ENCODE measurements around the gene LY9. TPM values are rescaled to one million over a fixed set of nuclear protein-coding genes. Genes with fewer than 3 reads are reported as not detected.
A peak's percentile ranks its signal among the peaks of the same experiment; 100 is the strongest.

LY9 gene
- total RNA-seq, 4 donors from 2014 or later: 0.22 to 3.0 (median 1.9) TPM; not detected in 1

DNA sequence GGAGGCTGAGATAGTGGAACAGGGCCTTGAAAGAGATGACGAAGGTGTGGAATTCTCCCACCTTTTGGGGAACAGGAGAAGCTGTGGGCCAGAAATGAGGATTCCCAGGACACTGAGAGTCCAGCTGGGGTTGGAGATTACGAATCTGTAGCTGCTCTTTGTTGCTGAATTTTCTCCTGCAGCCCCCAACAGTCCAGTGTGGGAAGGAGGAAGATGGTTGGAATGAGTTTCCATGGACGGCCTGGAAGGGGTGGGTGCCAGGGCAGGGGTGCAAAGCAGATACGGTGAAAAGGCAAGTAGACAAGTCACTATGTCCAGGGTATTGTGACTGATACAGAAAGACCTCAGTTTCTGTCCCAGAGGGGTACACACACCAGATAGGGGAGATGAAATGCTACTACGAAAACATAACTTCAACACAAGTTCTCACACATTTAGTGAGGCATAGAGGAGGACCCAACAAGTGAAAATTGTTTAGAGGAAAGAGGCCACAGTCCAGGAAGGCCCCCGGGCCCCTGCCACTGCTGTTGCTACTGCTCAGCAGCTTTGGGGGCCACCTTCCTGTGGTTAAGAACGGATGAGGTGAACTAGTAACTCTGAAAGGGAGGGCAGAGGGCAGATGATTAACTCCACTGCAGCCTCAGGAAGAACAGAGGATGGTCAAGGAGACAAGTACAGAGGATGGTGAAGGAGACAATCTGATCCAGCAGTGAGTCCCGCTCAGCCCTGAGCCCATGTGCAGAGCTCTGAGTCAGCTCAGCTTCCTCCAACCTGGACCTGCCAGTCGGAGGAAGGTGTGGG, 59.4 kb downstream of the LY9 start:
- Histone ChIP-seq H3K27me3 (no peaks in the 10 kb centered on the region), H3K9me3 (no peaks in the 10 kb centered on the region), H3K4me1 (no peaks in the 10 kb centered on the region), H3K27ac (peak overlapping the region in 1 of 4 donors; percentile 4), H3K36me3 (no peaks in the 10 kb centered on the region), H3K4me3 (no peak overlapping the region)
- no peak for TF ChIP-seq EP300 (IDR thresholded peaks at IDR 0.05)
- TF ChIP-seq, protein P1, sequence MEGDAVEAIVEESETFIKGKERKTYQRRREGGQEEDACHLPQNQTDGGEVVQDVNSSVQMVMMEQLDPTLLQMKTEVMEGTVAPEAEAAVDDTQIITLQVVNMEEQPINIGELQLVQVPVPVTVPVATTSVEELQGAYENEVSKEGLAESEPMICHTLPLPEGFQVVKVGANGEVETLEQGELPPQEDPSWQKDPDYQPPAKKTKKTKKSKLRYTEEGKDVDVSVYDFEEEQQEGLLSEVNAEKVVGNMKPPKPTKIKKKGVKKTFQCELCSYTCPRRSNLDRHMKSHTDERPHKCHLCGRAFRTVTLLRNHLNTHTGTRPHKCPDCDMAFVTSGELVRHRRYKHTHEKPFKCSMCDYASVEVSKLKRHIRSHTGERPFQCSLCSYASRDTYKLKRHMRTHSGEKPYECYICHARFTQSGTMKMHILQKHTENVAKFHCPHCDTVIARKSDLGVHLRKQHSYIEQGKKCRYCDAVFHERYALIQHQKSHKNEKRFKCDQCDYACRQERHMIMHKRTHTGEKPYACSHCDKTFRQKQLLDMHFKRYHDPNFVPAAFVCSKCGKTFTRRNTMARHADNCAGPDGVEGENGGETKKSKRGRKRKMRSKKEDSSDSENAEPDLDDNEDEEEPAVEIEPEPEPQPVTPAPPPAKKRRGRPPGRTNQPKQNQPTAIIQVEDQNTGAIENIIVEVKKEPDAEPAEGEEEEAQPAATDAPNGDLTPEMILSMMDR (IDR thresholded peaks at IDR 0.05): no peak
- no peak for TF ChIP-seq POLR2A (IDR thresholded peaks at IDR 0.05)
- DNase-seq (ENCODE audit: low spot score in 2 of 2): no peak
- WGBS, 2 donors: 67 to 80% methylated on average over 9 of the region's 9 CpGs

DNA sequence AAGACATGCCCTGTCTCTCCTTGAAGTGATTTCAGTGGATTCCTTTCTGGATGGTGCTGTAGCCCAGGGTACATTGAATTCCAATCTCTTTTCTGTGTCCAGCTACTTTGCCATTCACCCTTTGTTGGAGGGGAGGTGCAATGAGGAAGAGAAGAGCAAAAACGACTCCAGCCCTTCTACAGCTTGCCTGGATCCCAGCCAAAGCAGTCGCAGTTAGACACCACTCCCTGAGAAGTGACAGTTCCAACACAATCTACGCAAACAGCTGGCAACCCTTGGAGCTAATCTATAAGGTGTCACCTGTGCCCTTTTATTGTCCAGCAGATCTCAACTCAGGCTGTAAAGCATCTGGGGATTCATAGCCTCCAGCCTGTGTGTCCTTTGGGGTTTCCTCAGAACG, 62.1 kb downstream of the LY9 start:
- no peak overlapping the region for H3K27ac ChIP-seq
- no peaks in the 10 kb centered on the region for H3K27me3 ChIP-seq
- DNase-seq (ENCODE audit: low spot score in 2 of 2): peak in 1 of 2 donors; percentile 24
- no peaks in the 10 kb centered on the region for H3K4me1 ChIP-seq
- TF ChIP-seq EP300 (IDR thresholded peaks at IDR 0.05) (no peak), POLR2A (IDR thresholded peaks at IDR 0.05) (no peak)
- TF ChIP-seq, protein P1 (IDR thresholded peaks at IDR 0.05): no peak
- H3K36me3 ChIP-seq: no peaks in the 10 kb centered on the region
- 34 to 59% methylated on average over 4 of the region's 4 CpGs for WGBS, 2 donors
- H3K9me3 ChIP-seq: no peaks in the 10 kb centered on the region
- no peak overlapping the region for H3K4me3 ChIP-seq

DNA sequence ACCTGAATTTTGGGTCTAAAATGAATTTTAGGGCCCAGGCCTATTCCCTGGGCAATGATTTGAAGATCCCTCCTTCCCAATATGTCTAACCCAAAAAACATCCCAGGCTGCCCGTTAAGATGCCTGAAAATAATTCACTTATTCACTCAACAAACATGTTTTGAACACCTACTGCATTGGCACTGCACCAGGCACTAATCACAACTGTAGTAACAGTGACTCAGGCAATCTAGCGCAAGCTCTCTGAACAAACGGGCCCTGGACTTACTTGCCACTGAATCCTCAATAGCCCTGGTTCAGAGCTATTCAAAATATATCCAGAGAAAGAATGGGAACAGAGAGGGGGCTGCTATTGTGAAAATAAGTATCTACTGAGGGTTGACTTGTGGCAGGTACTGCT, 62.5 kb downstream of the LY9 start:
- H3K9me3 ChIP-seq: no peaks in the 10 kb centered on the region
- H3K36me3 ChIP-seq: no peaks in the 10 kb centered on the region
- WGBS, 2 donors: 70 to 74% methylated on average over 3 of the region's 3 CpGs
- H3K27ac ChIP-seq: no peak overlapping the region
- TF ChIP-seq, protein P1 (IDR thresholded peaks at IDR 0.05): no peak
- TF ChIP-seq EP300 (IDR thresholded peaks at IDR 0.05): no peak
- TF ChIP-seq POLR2A (IDR thresholded peaks at IDR 0.05): no peak
- H3K4me1 ChIP-seq: no peaks in the 10 kb centered on the region
- no peaks in the 10 kb centered on the region for H3K27me3 ChIP-seq
- H3K4me3 ChIP-seq: no peak overlapping the region
- DNase-seq (ENCODE audit: low spot score in 2 of 2): no peak

DNA sequence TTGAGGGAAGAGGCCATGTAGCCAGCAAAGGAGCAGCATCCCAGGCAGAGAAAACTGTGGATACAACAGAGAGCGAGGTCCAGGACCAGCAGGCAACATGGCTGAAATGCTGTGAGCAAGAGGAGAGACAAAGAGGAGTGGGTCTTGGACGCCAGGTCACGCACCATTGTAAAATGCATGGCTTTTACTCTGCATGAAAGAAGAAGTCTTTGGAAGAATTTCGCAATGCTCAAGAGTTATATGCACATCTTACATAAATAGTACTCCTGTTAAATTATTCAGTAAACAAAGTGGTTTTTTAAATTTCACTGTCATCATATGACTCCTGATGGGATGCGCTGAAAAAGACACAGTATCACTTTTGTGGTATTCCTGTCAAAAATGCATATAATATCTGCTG, 63.2 kb downstream of the LY9 start:
- Histone ChIP-seq H3K9me3 (no peaks in the 10 kb centered on the region), H3K4me3 (no peak overlapping the region), H3K36me3 (no peaks in the 10 kb centered on the region), H3K4me1 (no peaks in the 10 kb centered on the region), H3K27me3 (no peaks in the 10 kb centered on the region), H3K27ac (no peak overlapping the region)
- 86 to 87% methylated on average over 5 of the region's 5 CpGs for WGBS, 2 donors
- TF ChIP-seq, protein P1 (IDR thresholded peaks at IDR 0.05): no peak
- no peak for TF ChIP-seq POLR2A (IDR thresholded peaks at IDR 0.05)
- TF ChIP-seq EP300 (IDR thresholded peaks at IDR 0.05): no peak
- DNase-seq (ENCODE audit: low spot score in 2 of 2): no peak

DNA sequence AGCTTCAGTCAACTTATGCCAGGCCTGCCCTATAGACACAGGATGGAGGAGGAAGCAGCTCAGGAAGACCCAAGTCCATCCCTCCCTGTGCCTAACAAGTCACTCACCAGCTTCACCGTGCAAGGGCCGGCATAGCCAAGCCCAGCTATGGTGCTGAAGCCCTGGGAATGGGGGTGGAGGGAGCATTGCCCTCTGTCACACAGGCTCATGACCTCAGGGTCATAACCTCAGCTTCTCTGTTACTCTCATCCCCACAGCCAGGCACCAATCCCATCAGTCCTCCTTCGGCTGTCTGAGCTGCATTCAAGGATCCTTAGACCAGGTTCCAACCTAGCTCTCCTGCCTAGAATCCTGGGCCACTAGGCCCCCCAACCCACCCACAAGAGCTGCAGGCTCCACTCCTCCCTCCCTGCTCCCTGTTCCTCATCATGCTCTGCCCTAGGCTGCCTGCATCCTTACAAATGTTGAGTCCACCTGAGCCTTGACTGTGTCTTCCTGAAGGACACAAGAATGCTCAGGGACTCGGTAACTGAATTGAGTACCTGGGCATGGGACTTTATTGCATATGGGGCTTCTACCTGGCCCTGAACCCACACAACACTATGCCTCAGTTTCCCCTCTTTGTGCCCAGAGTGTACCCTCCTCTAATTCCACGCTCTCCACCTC, 65.0 kb downstream of the LY9 start:
- H3K36me3 ChIP-seq: no peaks in the 10 kb centered on the region
- DNase-seq (ENCODE audit: low spot score in 2 of 2): no peak
- no peaks in the 10 kb centered on the region for H3K4me1 ChIP-seq
- 66 to 70% methylated on average over 5 of the region's 5 CpGs for WGBS, 2 donors
- no peak for TF ChIP-seq EP300 (IDR thresholded peaks at IDR 0.05)
- TF ChIP-seq, protein P1 (IDR thresholded peaks at IDR 0.05): no peak
- no peak for TF ChIP-seq POLR2A (IDR thresholded peaks at IDR 0.05)
- no peaks in the 10 kb centered on the region for H3K9me3 ChIP-seq
- no peak overlapping the region for H3K4me3 ChIP-seq
- H3K27me3 ChIP-seq: no peaks in the 10 kb centered on the region
- no peak overlapping the region for H3K27ac ChIP-seq

Measured in tibial nerve (tissue), 4 donors.